Fibroblast of pulmonary artery (primary cell): ENCODE results near the gene RESP18.

ENCODE experiments used
- DNase-seq: peaks from one replicate; pipeline ENCODE4 v3.0.0-alpha.2; 2010; ENCODE audit warnings: low read depth
- H3K4me3 ChIP-seq: replicated peaks from 2 replicates; pipeline ENCODE4 v1.5.1; 2011; ENCODE audit warnings: low read depth, mild to moderate bottlenecking, control low read depth, low read length, moderate library complexity
- TF ChIP-seq, protein P1 (sequence below): IDR thresholded peaks from 2 replicates; pipeline ENCODE4 v1.5.1; 2011; ENCODE audit warnings: mild to moderate bottlenecking, control low read depth, low read length, inconsistent platforms; ENCODE audit errors: missing control alignments

RESP18 gene

DNA sequence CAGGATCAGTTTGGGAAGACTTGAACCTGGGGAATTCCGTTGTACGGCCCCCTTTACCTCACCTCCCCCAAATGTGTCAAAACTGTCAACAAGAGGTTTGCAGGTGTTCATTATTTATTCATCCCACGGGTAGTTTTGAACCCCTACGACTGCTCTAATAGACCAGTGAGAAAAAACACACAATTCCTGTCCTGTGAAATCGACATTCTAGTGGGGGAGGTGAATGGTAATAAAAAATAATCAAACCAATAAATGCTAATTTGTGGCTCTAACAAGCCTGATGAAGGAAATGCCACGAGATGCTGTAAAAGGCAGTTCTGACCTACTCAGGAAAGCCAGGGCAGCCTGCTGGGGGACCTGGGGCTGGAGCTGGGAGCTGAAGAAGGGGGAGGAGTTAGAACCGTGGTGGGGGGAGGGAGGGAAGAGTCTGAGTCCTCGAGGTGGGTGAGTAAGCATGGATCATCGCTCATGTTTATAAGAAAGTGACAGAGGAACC lies 53.8 kb downstream of the RESP18 start:
- DNase-seq: no peak
- TF ChIP-seq, protein P1, sequence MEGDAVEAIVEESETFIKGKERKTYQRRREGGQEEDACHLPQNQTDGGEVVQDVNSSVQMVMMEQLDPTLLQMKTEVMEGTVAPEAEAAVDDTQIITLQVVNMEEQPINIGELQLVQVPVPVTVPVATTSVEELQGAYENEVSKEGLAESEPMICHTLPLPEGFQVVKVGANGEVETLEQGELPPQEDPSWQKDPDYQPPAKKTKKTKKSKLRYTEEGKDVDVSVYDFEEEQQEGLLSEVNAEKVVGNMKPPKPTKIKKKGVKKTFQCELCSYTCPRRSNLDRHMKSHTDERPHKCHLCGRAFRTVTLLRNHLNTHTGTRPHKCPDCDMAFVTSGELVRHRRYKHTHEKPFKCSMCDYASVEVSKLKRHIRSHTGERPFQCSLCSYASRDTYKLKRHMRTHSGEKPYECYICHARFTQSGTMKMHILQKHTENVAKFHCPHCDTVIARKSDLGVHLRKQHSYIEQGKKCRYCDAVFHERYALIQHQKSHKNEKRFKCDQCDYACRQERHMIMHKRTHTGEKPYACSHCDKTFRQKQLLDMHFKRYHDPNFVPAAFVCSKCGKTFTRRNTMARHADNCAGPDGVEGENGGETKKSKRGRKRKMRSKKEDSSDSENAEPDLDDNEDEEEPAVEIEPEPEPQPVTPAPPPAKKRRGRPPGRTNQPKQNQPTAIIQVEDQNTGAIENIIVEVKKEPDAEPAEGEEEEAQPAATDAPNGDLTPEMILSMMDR: no peak
- H3K4me3 ChIP-seq: peak overlapping the region; percentile 30

- TF ChIP-seq, protein P1: peak; percentile 97
- peak; percentile 82 for DNase-seq
- no peak overlapping the region for H3K4me3 ChIP-seq
These were observed 54.6 kb downstream of the RESP18 start for GRCh38 chr2:219277703-219278654.
